WTC11 (cell line): ENCODE measurements around the gene CEP85L. TPM values are rescaled to one million over a fixed set of nuclear protein-coding genes. Genes with fewer than 3 reads are reported as not detected.

Experiments
- ATAC-seq: fragments of 200-7000 bp; cut with Tn5 transposase; 2 replicates; pipeline ENCODE4 v1.10.0; 2021; ENCODE audit warnings: mild to moderate bottlenecking, moderate library complexity
- CTCF ChIA-PET: fragments of 300-600 bp; sonication (Branson Sonifier 250); formaldehyde crosslinking; loops from one replicate; lab custom pipeline; 2021; ENCODE audit warnings: antibody characterized with exemption; lab: Charles Lee
- POLR2A ChIA-PET: fragments of 350-600 bp; sonication (Branson Sonifier 250); formaldehyde crosslinking; loops from one replicate; lab custom pipeline; 2021; ENCODE audit warnings: antibody characterized with exemption; lab: Charles Lee
- DNase-seq: peaks from one replicate; pipeline ENCODE4 v3.0.0; 2021; ENCODE audit warnings: low spot score
- H3K27ac Mint-ChIP-seq: 2 replicates; pipeline ENCODE4 v1.8.0; 2021; ENCODE audit warnings: mixed read lengths
- H3K27me3 Mint-ChIP-seq: 2 replicates; pipeline ENCODE4 v1.8.0; 2021; ENCODE audit warnings: low read depth, mild to moderate bottlenecking, moderate library complexity, mixed read lengths
- H3K36me3 Mint-ChIP-seq: 2 replicates; pipeline ENCODE4 v1.8.0; 2021; ENCODE audit warnings: mixed read lengths
- H3K4me1 Mint-ChIP-seq: 2 replicates; pipeline ENCODE4 v1.8.0; 2022; ENCODE audit warnings: mixed read lengths
- H3K4me3 Mint-ChIP-seq: 2 replicates; pipeline ENCODE4 v1.8.0; 2021; ENCODE audit warnings: mild to moderate bottlenecking, moderate library complexity, mixed read lengths
- H3K9me3 Mint-ChIP-seq: 2 replicates; pipeline ENCODE4 v1.8.0; 2021; ENCODE audit warnings: mixed read lengths
- AFF4 ChIP-seq: sonication (generic); formaldehyde crosslinking; IDR thresholded peaks from 2 replicates; pipeline ENCODE4 v1.8.1; 2023; ENCODE audit warnings: mild to moderate bottlenecking, missing genetic modification reagents, borderline replicate concordance
- E2F5 ChIP-seq: sonication (generic); formaldehyde crosslinking; IDR thresholded peaks from 2 replicates; pipeline ENCODE4 v1.8.1; 2022; ENCODE audit warnings: mild to moderate bottlenecking, moderate library complexity, missing genetic modification reagents
- ESRRA ChIP-seq: sonication (generic); formaldehyde crosslinking; IDR thresholded peaks from 2 replicates; pipeline ENCODE4 v1.8.1; 2022; ENCODE audit warnings: mild to moderate bottlenecking, missing genetic modification reagents, borderline replicate concordance
- FOXP4 ChIP-seq: sonication (generic); formaldehyde crosslinking; IDR thresholded peaks from 2 replicates; pipeline ENCODE4 v1.8.0; 2022; ENCODE audit warnings: mild to moderate bottlenecking, missing genetic modification reagents
- KAT7 ChIP-seq: sonication (generic); formaldehyde crosslinking; IDR thresholded peaks from 2 replicates; pipeline ENCODE4 v1.8.1; 2023; ENCODE audit warnings: missing genetic modification reagents, mild to moderate bottlenecking, borderline replicate concordance
- PRRX2 ChIP-seq: fragments of 250-450 bp; sonication (Bioruptor Pico); IDR thresholded peaks from 2 replicates; pipeline ENCODE4 v1.8.0; 2021; ENCODE audit warnings: mild to moderate bottlenecking
- ZNF532 ChIP-seq: fragments of 250-450 bp; sonication (Bioruptor Pico); IDR thresholded peaks from 2 replicates; pipeline ENCODE4 v1.9.0; 2021; ENCODE audit warnings: mild to moderate bottlenecking, borderline replicate concordance
- total RNA-seq: library from RNA; stranded (reverse); gene quantifications from 3 replicates; pipeline ENCODE4 v1.2.3, GENCODE V29; 2021

The CEP85L gene
- total RNA-seq, 1 experiment from 2014 or later: 32.5 TPM

GRCh38 chr6:118674772-118675171 is 23.4 kb upstream of the CEP85L start (continued):
- TF ChIP-seq ZNF532 (CRISPR knock-in tag) (no peak), AFF4 (CRISPR knock-in tag) (no peak)

GRCh38 chr6:118672678-118673077 is 21.3 kb upstream of the CEP85L start:
- ChIA-PET CTCF (no interaction called here), POLR2A (no interaction called here)
- Mint-ChIP-seq H3K9me3 (no peaks in the 10 kb centered on the region), H3K4me1 (peaks cover 2% of the 10 kb centered on the region; the same call in 1 of the 2 replicates), H3K27me3 (no peaks in the 10 kb centered on the region), H3K4me3 (no peak overlapping the region), H3K36me3 (no peaks in the 10 kb centered on the region), H3K27ac (no peak overlapping the region)
- no peak for TF ChIP-seq E2F5 (CRISPR knock-in tag)
- no peak for TF ChIP-seq FOXP4 (CRISPR knock-in tag)
- no peak for TF ChIP-seq KAT7 (CRISPR knock-in tag)
- no peak for TF ChIP-seq ESRRA
- TF ChIP-seq PRRX2 (CRISPR knock-in tag): no peak
- TF ChIP-seq AFF4 (CRISPR knock-in tag): no peak
- DNase-seq: no peak
- ATAC-seq: no peak
